Trophoblast cell (in vitro differentiated cells and primary cell): ENCODE measurements around the gene PLA2G10.

Experiments used
- DNase-seq, 2 donors: peaks; one replicate each; pipeline ENCODE4 v3.0.0-alpha.2; 2016
- H2AFZ ChIP-seq: 2 replicates; pipeline ENCODE4 v1.6.1; 2013; ENCODE audit warnings: low read length, moderate library complexity, mild to moderate bottlenecking; ENCODE audit not compliant: insufficient read depth, poor library complexity
- H2AK5ac ChIP-seq: 2 replicates; pipeline ENCODE4 v1.6.1; 2013; ENCODE audit warnings: mild to moderate bottlenecking, low read length
- H2BK120ac ChIP-seq: 2 replicates; pipeline ENCODE4 v1.6.1; 2013; ENCODE audit warnings: low read length, mild to moderate bottlenecking, moderate library complexity; ENCODE audit not compliant: insufficient read depth, poor library complexity
- H2BK12ac ChIP-seq: 2 replicates; pipeline ENCODE4 v1.6.1; 2013; ENCODE audit warnings: mild to moderate bottlenecking, low read length, moderate library complexity
- H2BK5ac ChIP-seq: 2 replicates; pipeline ENCODE4 v1.6.1; 2013; ENCODE audit warnings: low read length, low read depth, moderate library complexity, mild to moderate bottlenecking; ENCODE audit not compliant: poor library complexity
- H3K14ac ChIP-seq: 2 replicates; pipeline ENCODE4 v1.6.1; 2013; ENCODE audit warnings: mild to moderate bottlenecking, low read length
- H3K18ac ChIP-seq: 2 replicates; pipeline ENCODE4 v1.6.1; 2013; ENCODE audit warnings: mild to moderate bottlenecking, low read length
- H3K23ac ChIP-seq: 2 replicates; pipeline ENCODE4 v1.6.1; 2013; ENCODE audit warnings: low read length
- H3K27ac ChIP-seq: 2 replicates; pipeline ENCODE4 v1.5.1; 2013; ENCODE audit warnings: low read depth, mild to moderate bottlenecking, inconsistent platforms, low read length, moderate library complexity
- H3K27me3 ChIP-seq: 2 replicates; pipeline ENCODE4 v1.6.1; 2013; ENCODE audit warnings: inconsistent platforms, mild to moderate bottlenecking, low read length, moderate library complexity; ENCODE audit not compliant: insufficient read depth
- H3K36me3 ChIP-seq, 2 experiments: 1 replicate in 1 of 2; 2 replicates in 1 of 2; pipeline ENCODE4 v1.6.1; 2013; ENCODE audit warnings: low read length in 2 of 2, mild to moderate bottlenecking in 2 of 2, moderate library complexity in 1 of 2; ENCODE audit not compliant: insufficient read depth in 2 of 2, control insufficient read depth in 1 of 2
- H3K4ac ChIP-seq: 2 replicates; pipeline ENCODE4 v1.6.1; 2013; ENCODE audit warnings: low read depth, mild to moderate bottlenecking, low read length, moderate library complexity
- H3K4me1 ChIP-seq, 2 experiments: 1 replicate in 1 of 2; 2 replicates in 1 of 2; pipeline ENCODE4 v1.6.1; 2013; ENCODE audit warnings: low read length in 2 of 2, mild to moderate bottlenecking in 2 of 2, moderate library complexity in 1 of 2; ENCODE audit not compliant: insufficient read depth in 2 of 2, control insufficient read depth in 1 of 2
- H3K4me2 ChIP-seq: 2 replicates; pipeline ENCODE4 v1.6.1; 2013; ENCODE audit warnings: inconsistent platforms, mild to moderate bottlenecking, low read length, moderate library complexity
- H3K4me3 ChIP-seq: 2 replicates; pipeline ENCODE4 v1.5.1; 2013; ENCODE audit warnings: mild to moderate bottlenecking, low read depth, low read length, inconsistent platforms
- H3K79me1 ChIP-seq: one replicate; pipeline ENCODE4 v1.6.1; 2013; ENCODE audit warnings: low read length
- H3K79me2 ChIP-seq: 2 replicates; pipeline ENCODE4 v1.6.1; 2013; ENCODE audit warnings: low read length, mild to moderate bottlenecking; ENCODE audit not compliant: control insufficient read depth, insufficient read depth, poor library complexity
- H3K9ac ChIP-seq: 2 replicates; pipeline ENCODE4 v1.6.1; 2013; ENCODE audit warnings: mild to moderate bottlenecking, low read length
- H3K9me3 ChIP-seq: 2 replicates; pipeline ENCODE4 v1.6.1; 2013; ENCODE audit warnings: low read depth, mild to moderate bottlenecking, control low read depth, inconsistent platforms, low read length; ENCODE audit not compliant: insufficient read depth
- H4K12ac ChIP-seq: 2 replicates; pipeline ENCODE4 v1.6.1; 2013; ENCODE audit warnings: low read depth, mild to moderate bottlenecking, low read length, moderate library complexity
- H4K8ac ChIP-seq: 2 replicates; pipeline ENCODE4 v1.6.1; 2013; ENCODE audit warnings: low read depth, mild to moderate bottlenecking, low read length, moderate library complexity
- H4K91ac ChIP-seq: one replicate; pipeline ENCODE4 v1.6.1; 2013; ENCODE audit warnings: low read depth, mild to moderate bottlenecking, low read length, moderate library complexity
- WGBS: extraction: QIAGEN DNeasy Blood & Tissue Kit; methylation state at CpG from one replicate; pipeline ENCODE4 v1.1.7; 2013; ENCODE audit warnings: missing lambda C conversion rate; ENCODE audit not compliant: insufficient read length, insufficient coverage; ENCODE audit errors: extremely low coverage; 5-methylcytosine and 5-hydroxymethylcytosine counted together

PLA2G10 gene

GRCh38 chr16:14678748-14679497 lies 15.2 kb downstream of the PLA2G10 start:
- Histone ChIP-seq H4K91ac (no peak overlapping the region), H3K4me2 (no peak overlapping the region)

GRCh38 chr16:14677627-14678026 lies 16.5 kb downstream of the PLA2G10 start:
- 100% methylated on average over 1 of the region's 5 CpGs for WGBS

More at GRCh38 chr16:14678748-14679497, 15.2 kb downstream of the PLA2G10 start:
- Histone ChIP-seq H3K4me1 (no peaks in the 10 kb centered on the region), H3K4me3 (no peak overlapping the region), H3K36me3 (no peaks in the 10 kb centered on the region), H3K79me1 (no peaks in the 10 kb centered on the region), H2BK120ac (no peak overlapping the region), H3K9ac (no peak overlapping the region), H3K4ac (no peak overlapping the region), H2BK5ac (no peak overlapping the region), H3K23ac (no peak overlapping the region), H2AFZ (no peak overlapping the region), H3K9me3 (peaks cover 3% of the 10 kb centered on the region), H4K8ac (no peak overlapping the region), H3K27ac (no peak overlapping the region), H2BK12ac (no peak overlapping the region), H3K79me2 (no peaks in the 10 kb centered on the region), H3K18ac (no peak overlapping the region), H4K12ac (no peak overlapping the region), H3K14ac (no peak overlapping the region), H2AK5ac (no peak overlapping the region), H3K27me3 (no peaks in the 10 kb centered on the region)
- WGBS: no CpG with 5 or more reads among the region's 11 CpGs
- DNase-seq: no peak

GRCh38 chr16:14676633-14677032 lies 17.5 kb downstream of the PLA2G10 start:
- no peak overlapping the region for H2AK5ac ChIP-seq
- DNase-seq: no peak

More at GRCh38 chr16:14677627-14678026, 16.5 kb downstream of the PLA2G10 start:
- Histone ChIP-seq H3K9me3 (peaks cover 3% of the 10 kb centered on the region), H3K79me2 (no peaks in the 10 kb centered on the region), H3K27me3 (no peaks in the 10 kb centered on the region), H2AFZ (no peak overlapping the region), H3K18ac (no peak overlapping the region), H2BK12ac (no peak overlapping the region), H3K27ac (no peak overlapping the region), H2BK120ac (no peak overlapping the region), H4K8ac (no peak overlapping the region), H3K79me1 (no peaks in the 10 kb centered on the region), H4K91ac (no peak overlapping the region), H2BK5ac (no peak overlapping the region), H3K4me1 (no peaks in the 10 kb centered on the region), H3K4me3 (no peak overlapping the region), H3K9ac (no peak overlapping the region), H3K4me2 (no peak overlapping the region), H3K23ac (no peak overlapping the region), H3K14ac (no peak overlapping the region), H2AK5ac (no peak overlapping the region), H4K12ac (no peak overlapping the region), H3K4ac (no peak overlapping the region), H3K36me3 (no peaks in the 10 kb centered on the region)
- DNase-seq: no peak

GRCh38 chr16:14672403-14672971 lies 21.6 kb downstream of the PLA2G10 start:
- DNase-seq: no peak
- Histone ChIP-seq H3K23ac (no peak overlapping the region), H3K18ac (no peak overlapping the region), H4K91ac (no peak overlapping the region), H3K4me3 (no peak overlapping the region), H2BK120ac (no peak overlapping the region), H3K79me1 (no peaks in the 10 kb centered on the region), H2BK12ac (no peak overlapping the region), H3K27me3 (no peaks in the 10 kb centered on the region), H2BK5ac (no peak overlapping the region), H3K14ac (no peak overlapping the region), H4K8ac (no peak overlapping the region), H2AFZ (no peak overlapping the region), H3K4ac (no peak overlapping the region), H3K27ac (no peak overlapping the region), H3K36me3 (peaks cover 6 to 10% of the 10 kb centered on the region in 2 experiments), H3K79me2 (no peaks in the 10 kb centered on the region), H2AK5ac (no peak overlapping the region), H3K9me3 (no peaks in the 10 kb centered on the region), H3K4me1 (no peaks in the 10 kb centered on the region), H3K4me2 (no peak overlapping the region), H4K12ac (no peak overlapping the region), H3K9ac (no peak overlapping the region)
- WGBS: no CpG with 5 or more reads among the region's 7 CpGs

More at GRCh38 chr16:14676633-14677032, 17.5 kb downstream of the PLA2G10 start:
- Histone ChIP-seq H4K12ac (no peak overlapping the region), H4K8ac (no peak overlapping the region), H2BK120ac (no peak overlapping the region), H3K4me2 (no peak overlapping the region), H3K9me3 (peaks cover 3% of the 10 kb centered on the region), H3K4ac (no peak overlapping the region), H3K4me1 (no peaks in the 10 kb centered on the region), H2AFZ (no peak overlapping the region), H3K14ac (no peak overlapping the region), H3K27ac (no peak overlapping the region), H2BK5ac (no peak overlapping the region), H3K79me2 (no peaks in the 10 kb centered on the region), H4K91ac (no peak overlapping the region), H3K79me1 (no peaks in the 10 kb centered on the region), H3K4me3 (no peak overlapping the region), H3K27me3 (no peaks in the 10 kb centered on the region), H3K23ac (no peak overlapping the region), H3K9ac (no peak overlapping the region), H3K36me3 (no peaks in the 10 kb centered on the region), H2BK12ac (no peak overlapping the region), H3K18ac (no peak overlapping the region)
- WGBS: no CpG with 5 or more reads among the region's 3 CpGs
